A549 (cell line): ENCODE results near the gene FAM174C. TPM values are rescaled to one million over a fixed set of nuclear protein-coding genes. Genes with fewer than 3 reads are reported as not detected.

ENCODE experiments used
- ATAC-seq, 2 experiments: fragments of 200-7000 bp in 1 of 2; fragments of >200 bp in 1 of 2; cut with Nextera tagmentation in 1 of 2; cut with Tn5 transposase in 1 of 2; 3 replicates each; pipeline versions ENCODE4 v1.8.0 to v1.9.1; 2018 to 2020; ENCODE audit warnings: mild to moderate bottlenecking in 1 of 2, moderate library complexity in 1 of 2
- CTCF ChIA-PET: fragments of 300-600 bp; sonication (Branson Sonifier 250); formaldehyde crosslinking; extraction: SDS; loops from one replicate; lab custom pipeline; 2021; ENCODE audit warnings: antibody characterized with exemption, inconsistent platforms; lab: Yijun Ruan, JAX
- POLR2A ChIA-PET: fragments of 350-600 bp; formaldehyde crosslinking; extraction: SDS; loops from one replicate; lab custom pipeline; 2021; ENCODE audit warnings: antibody characterized with exemption, inconsistent platforms; lab: Yijun Ruan, JAX
- DNase-seq, 2 experiments: peaks; one replicate each; pipeline versions ENCODE4 v3.0.0 to v3.0.0-alpha.2; 2011 to 2016; ENCODE audit warnings: low read depth in 1 of 2, low spot score in 1 of 2
- FAIRE-seq: peaks from 2 replicates; lab custom pipeline; 2011; peaks lifted over from hg19 to GRCh38; lab: Jason Lieb, UNC
- H3K27ac ChIP-seq, 2 experiments: fragments of >200 bp; sonication (Bioruptor Twin); formaldehyde crosslinking; 3 replicates each; pipeline ENCODE4 v1.5.1; 2016 to 2017
- H3K4me1 ChIP-seq: fragments of >200 bp; sonication (Bioruptor Twin); formaldehyde crosslinking; 3 replicates; pipeline ENCODE4 v1.6.1; 2016
- H3K4me2 ChIP-seq: fragments of >200 bp; sonication (Bioruptor Twin); formaldehyde crosslinking; 3 replicates; pipeline ENCODE4 v1.6.1; 2016
- H3K4me3 ChIP-seq: fragments of >200 bp; sonication (Bioruptor Twin); formaldehyde crosslinking; 3 replicates; pipeline ENCODE4 v1.5.1; 2016
- H3K9me3 ChIP-seq: fragments of >200 bp; sonication (Bioruptor Twin); formaldehyde crosslinking; 3 replicates; pipeline ENCODE4 v1.6.1; 2016
- BHLHE40 ChIP-seq: IDR thresholded peaks from 2 replicates; pipeline ENCODE4 v1.6.1; 2012; ENCODE audit warnings: low read depth, low read length, inconsistent platforms
- CBX2 ChIP-seq: fragments of 200-600 bp; sonication (generic); IDR thresholded peaks from 2 replicates; pipeline ENCODE4 v1.6.1; 2016; ENCODE audit warnings: low read depth, mild to moderate bottlenecking, borderline replicate concordance
- CEBPB ChIP-seq, 2 experiments: fragments of >200 bp in 1 of 2; sonication (Bioruptor Twin) in 1 of 2; formaldehyde crosslinking in 1 of 2; IDR thresholded peaks; 2 replicates each; pipeline ENCODE4 v1.6.1; 2012 to 2016
- CHD2 ChIP-seq: fragments of 150-350 bp; IDR thresholded peaks from 2 replicates; pipeline ENCODE4 v1.6.1; 2014; ENCODE audit warnings: low read length; ENCODE audit not compliant: partially characterized antibody
- EHMT2 ChIP-seq: fragments of 200-600 bp; sonication (generic); IDR thresholded peaks from 2 replicates; pipeline ENCODE4 v1.6.1; 2016; ENCODE audit warnings: antibody characterized with exemption, low read depth, mild to moderate bottlenecking, moderate library complexity
- EP300 ChIP-seq, 2 experiments: fragments of >200 bp; sonication (Bioruptor Twin); formaldehyde crosslinking; IDR thresholded peaks; 2 replicates in 1 of 2; 3 replicates in 1 of 2; pipeline ENCODE4 v1.6.1; 2016 to 2017
- FOSB ChIP-seq: fragments of 250-450 bp; sonication (Bioruptor Pico); IDR thresholded peaks from 2 replicates; pipeline ENCODE4 v1.5.0; 2020; ENCODE audit warnings: mild to moderate bottlenecking, moderate library complexity
- FOXS1 ChIP-seq: fragments of 250-450 bp; sonication (Bioruptor Pico); IDR thresholded peaks from 2 replicates; pipeline ENCODE4 v1.5.0; 2020; ENCODE audit warnings: mild to moderate bottlenecking, moderate library complexity
- HEYL ChIP-seq: fragments of 250-450 bp; sonication (Bioruptor Pico); IDR thresholded peaks from 2 replicates; pipeline ENCODE4 v1.8.0; 2021; ENCODE audit warnings: mild to moderate bottlenecking, moderate library complexity
- HOXB5 ChIP-seq: fragments of 250-450 bp; sonication (Bioruptor Pico); IDR thresholded peaks from 2 replicates; pipeline ENCODE4 v1.5.0; 2020; ENCODE audit warnings: mild to moderate bottlenecking, moderate library complexity
- JUN ChIP-seq, 2 experiments: fragments of >200 bp; sonication (Bioruptor Twin); formaldehyde crosslinking; IDR thresholded peaks; 2 replicates in 1 of 2; 3 replicates in 1 of 2; pipeline ENCODE4 v1.6.1; 2016 to 2017
- KDM1A ChIP-seq: fragments of 200-600 bp; sonication (generic); IDR thresholded peaks from 2 replicates; pipeline ENCODE4 v1.6.1; 2016; ENCODE audit warnings: low read depth, mild to moderate bottlenecking
- KDM5A ChIP-seq: fragments of 200-600 bp; sonication (generic); IDR thresholded peaks from 2 replicates; pipeline ENCODE4 v1.6.1; 2016; ENCODE audit warnings: antibody characterized with exemption, mild to moderate bottlenecking
- MAX ChIP-seq: IDR thresholded peaks from 2 replicates; pipeline ENCODE4 v1.6.1; 2012
- MAZ ChIP-seq: fragments of 150-350 bp; IDR thresholded peaks from 2 replicates; pipeline ENCODE4 v1.6.1; 2014; ENCODE audit warnings: antibody characterized with exemption, low read depth, low read length, borderline replicate concordance
- MYC ChIP-seq: IDR thresholded peaks from 2 replicates; pipeline ENCODE4 v1.6.1; 2012; ENCODE audit warnings: mild to moderate bottlenecking, inconsistent platforms, low read length, improper control_type of control experiment, borderline replicate concordance
- NFE2L2 ChIP-seq: fragments of 150-350 bp; conservative IDR thresholded peaks from 2 replicates; pipeline ENCODE4 v1.6.1; 2014; ENCODE audit warnings: low read length
- NPAS2 ChIP-seq: fragments of 250-450 bp; sonication (Bioruptor Pico); IDR thresholded peaks from 2 replicates; pipeline ENCODE4 v1.8.0; 2022; ENCODE audit warnings: mild to moderate bottlenecking, moderate library complexity, borderline replicate concordance
- NR3C1 ChIP-seq: fragments of >200 bp; sonication (Bioruptor Twin); formaldehyde crosslinking; IDR thresholded peaks from 3 replicates; pipeline ENCODE4 v1.6.1; 2017
- PBX3 ChIP-seq: IDR thresholded peaks from 2 replicates; pipeline ENCODE4 v1.6.1; 2012
- PHF8 ChIP-seq: fragments of 200-600 bp; sonication (generic); IDR thresholded peaks from 2 replicates; pipeline ENCODE4 v1.6.1; 2016; ENCODE audit warnings: low read depth, mild to moderate bottlenecking, antibody characterized with exemption, moderate library complexity, borderline replicate concordance
- POLR2A ChIP-seq: IDR thresholded peaks from 2 replicates; pipeline ENCODE4 v1.6.1; 2012; ENCODE audit warnings: mild to moderate bottlenecking, low read length
- POLR2AphosphoS2 ChIP-seq: conservative IDR thresholded peaks from 2 replicates; pipeline ENCODE4 v1.6.1; 2012; ENCODE audit warnings: low read length, improper control_type of control experiment, inconsistent platforms
- RARB ChIP-seq: fragments of 250-450 bp; sonication (Bioruptor Pico); IDR thresholded peaks from 2 replicates; pipeline ENCODE4 v1.8.0; 2021; ENCODE audit warnings: mild to moderate bottlenecking, moderate library complexity
- RFX5 ChIP-seq: fragments of 450-650 bp; IDR thresholded peaks from 2 replicates; pipeline ENCODE4 v1.7.1; 2014; ENCODE audit warnings: antibody characterized with exemption, mild to moderate bottlenecking, moderate library complexity
- SMC3 ChIP-seq: fragments of >200 bp; sonication (Bioruptor Twin); formaldehyde crosslinking; IDR thresholded peaks from 3 replicates; pipeline ENCODE4 v1.6.1; 2018; ENCODE audit warnings: inconsistent platforms
- ZFP36 ChIP-seq: fragments of 450-650 bp; IDR thresholded peaks from 2 replicates; pipeline ENCODE4 v1.6.1; 2014; ENCODE audit warnings: borderline replicate concordance; ENCODE audit not compliant: partially characterized antibody
- WGBS: methylation state at CpG from one replicate; pipeline ENCODE4 v1.1.6; 2017; ENCODE audit errors: missing lambda C conversion rate; 5-methylcytosine and 5-hydroxymethylcytosine counted together
- polyA plus RNA-seq, 4 experiments: library from polyadenylated mRNA; depleted of rRNA in 3 of 4; stranded (reverse); fragments of >200 nt; fragmentation: RNase III in 1 of 4; extraction: RNeasy Plus Mini Kit Qiagen cat#74134 plus additional on column Dnase treatment in 1 of 4; gene quantifications; 2 replicates in 3 of 4; 3 replicates in 1 of 4; pipeline ENCODE4 v1.2.3, GENCODE V29; 2011 to 2017
- TF ChIP-seq, protein P1 (sequence below): fragments of >200 bp; sonication (Bioruptor Twin); formaldehyde crosslinking; IDR thresholded peaks from 3 replicates; pipeline ENCODE4 v1.6.1; 2016
- TF ChIP-seq, protein P2 (sequence below): fragments of >200 bp; sonication (Bioruptor Twin); formaldehyde crosslinking; IDR thresholded peaks from 2 replicates; pipeline ENCODE4 v1.6.1; 2016
- TF ChIP-seq, protein P3 (sequence below): fragments of 450-650 bp; IDR thresholded peaks from 2 replicates; pipeline ENCODE4 v1.6.1; 2014; ENCODE audit warnings: antibody characterized with exemption
- TF ChIP-seq, protein P4 (sequence below): fragments of 250-450 bp; sonication (Bioruptor Pico); IDR thresholded peaks from 2 replicates; pipeline ENCODE4 v1.5.0; 2020; ENCODE audit warnings: low read depth, mild to moderate bottlenecking, moderate library complexity

The FAM174C gene
- polyA plus RNA-seq, 2 of the 4 experiments (the other 2 are of a cell fraction), result 24.8 to 37.1 TPM

DNA sequence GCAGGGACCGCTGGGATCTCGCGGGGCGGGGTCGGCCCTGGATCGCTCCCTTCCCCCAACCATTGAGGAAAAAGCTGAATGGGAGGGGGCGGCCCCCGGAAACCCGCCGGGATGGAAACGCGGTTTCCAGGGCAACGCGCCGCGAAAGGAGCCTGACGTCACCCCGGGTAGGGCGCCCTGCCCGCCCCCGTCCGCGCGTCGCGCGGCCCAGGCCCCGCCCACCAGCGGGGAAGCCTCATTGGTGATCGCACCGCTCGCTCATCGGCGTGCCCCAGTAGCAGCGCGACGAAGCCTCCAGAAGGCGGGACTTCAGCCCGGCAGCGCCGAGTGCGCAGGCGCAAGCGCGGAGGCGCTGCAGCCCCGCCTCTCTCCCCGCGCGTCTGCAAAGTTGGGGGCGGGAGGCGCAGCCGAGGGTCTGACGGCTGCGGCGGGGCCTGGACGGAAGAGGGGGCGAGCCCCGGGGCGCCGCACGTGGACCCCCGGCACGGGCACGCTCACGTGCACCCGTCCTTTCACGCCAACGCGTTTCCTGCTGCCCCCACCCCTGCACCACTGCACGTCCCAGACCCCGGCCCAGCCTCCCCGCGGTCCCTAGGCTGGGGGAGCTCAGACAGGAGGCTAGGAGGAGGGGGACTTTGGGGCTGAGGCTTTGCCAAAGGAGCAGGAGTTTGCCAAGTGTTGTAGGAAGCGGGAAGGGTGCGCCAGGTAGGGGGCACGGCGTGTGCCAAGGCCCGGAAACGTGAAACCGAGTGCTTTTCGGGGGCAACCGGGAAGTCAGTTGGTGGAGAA, 14.4 kb upstream of the FAM174C start:
- peak; percentile 69 to 95 for DNase-seq
- Histone ChIP-seq H3K4me2 (peak overlapping the region; percentile 100), H3K27ac (peak overlapping the region; percentile 98 to 100), H3K4me3 (peak overlapping the region; percentile 73), H3K4me1 (peaks cover 76% of the 10 kb centered on the region)
- peak; percentile 32 to 67 for ATAC-seq
- WGBS, result 2% methylated on average over 28 of the region's 83 CpGs
- TF ChIP-seq POLR2AphosphoS2 (peak; percentile 2; the same call in 1 of the 2 replicates), FOSB (CRISPR knock-in tag) (peak; percentile 82), SMC3 (no peak), HOXB5 (CRISPR knock-in tag) (no peak), JUN (IDR thresholded peaks at IDR 0.05) (no peak; a peak in 2 of 5 replicates), CHD2 (no peak), POLR2A (peak; percentile 15; the same call in 1 of the 2 replicates), MAX (peak; percentile 25; the same call in 1 of the 2 replicates), HEYL (CRISPR knock-in tag) (no peak), CEBPB (IDR thresholded peaks at IDR 0.05) (no peak), PHF8 (no peak), FOXS1 (CRISPR knock-in tag) (no peak), NPAS2 (CRISPR knock-in tag) (no peak), RFX5 (no peak), KDM1A (no peak), EP300 (IDR thresholded peaks at IDR 0.05) (no peak; a peak in 1 of 5 replicates), NFE2L2 (no peak), ZFP36 (no peak), NR3C1 (no peak), MYC (peak; percentile 66; the same call in 1 of the 2 replicates), PBX3 (peak; percentile 95), RARB (CRISPR knock-in tag) (no peak), MAZ (no peak), BHLHE40 (peak; percentile 55; the same call in 1 of the 2 replicates), EHMT2 (no peak), CBX2 (no peak), KDM5A (no peak)
- TF ChIP-seq, protein P1, sequence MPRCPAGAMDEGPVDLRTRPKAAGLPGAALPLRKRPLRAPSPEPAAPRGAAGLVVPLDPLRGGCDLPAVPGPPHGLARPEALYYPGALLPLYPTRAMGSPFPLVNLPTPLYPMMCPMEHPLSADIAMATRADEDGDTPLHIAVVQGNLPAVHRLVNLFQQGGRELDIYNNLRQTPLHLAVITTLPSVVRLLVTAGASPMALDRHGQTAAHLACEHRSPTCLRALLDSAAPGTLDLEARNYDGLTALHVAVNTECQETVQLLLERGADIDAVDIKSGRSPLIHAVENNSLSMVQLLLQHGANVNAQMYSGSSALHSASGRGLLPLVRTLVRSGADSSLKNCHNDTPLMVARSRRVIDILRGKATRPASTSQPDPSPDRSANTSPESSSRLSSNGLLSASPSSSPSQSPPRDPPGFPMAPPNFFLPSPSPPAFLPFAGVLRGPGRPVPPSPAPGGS, result no peak
- TF ChIP-seq, protein P2, sequence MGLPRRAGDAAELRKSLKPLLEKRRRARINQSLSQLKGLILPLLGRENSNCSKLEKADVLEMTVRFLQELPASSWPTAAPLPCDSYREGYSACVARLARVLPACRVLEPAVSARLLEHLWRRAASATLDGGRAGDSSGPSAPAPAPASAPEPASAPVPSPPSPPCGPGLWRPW, result no peak
- TF ChIP-seq, protein P3, sequence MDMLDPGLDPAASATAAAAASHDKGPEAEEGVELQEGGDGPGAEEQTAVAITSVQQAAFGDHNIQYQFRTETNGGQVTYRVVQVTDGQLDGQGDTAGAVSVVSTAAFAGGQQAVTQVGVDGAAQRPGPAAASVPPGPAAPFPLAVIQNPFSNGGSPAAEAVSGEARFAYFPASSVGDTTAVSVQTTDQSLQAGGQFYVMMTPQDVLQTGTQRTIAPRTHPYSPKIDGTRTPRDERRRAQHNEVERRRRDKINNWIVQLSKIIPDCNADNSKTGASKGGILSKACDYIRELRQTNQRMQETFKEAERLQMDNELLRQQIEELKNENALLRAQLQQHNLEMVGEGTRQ, result no peak
- TF ChIP-seq, protein P4, sequence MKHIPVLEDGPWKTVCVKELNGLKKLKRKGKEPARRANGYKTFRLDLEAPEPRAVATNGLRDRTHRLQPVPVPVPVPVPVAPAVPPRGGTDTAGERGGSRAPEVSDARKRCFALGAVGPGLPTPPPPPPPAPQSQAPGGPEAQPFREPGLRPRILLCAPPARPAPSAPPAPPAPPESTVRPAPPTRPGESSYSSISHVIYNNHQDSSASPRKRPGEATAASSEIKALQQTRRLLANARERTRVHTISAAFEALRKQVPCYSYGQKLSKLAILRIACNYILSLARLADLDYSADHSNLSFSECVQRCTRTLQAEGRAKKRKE (CRISPR knock-in tag), result no peak
- TF ChIP-seq, all 56 proteins: peak for 7
- CTCF ChIA-PET, result interaction anchor here (0.6 to 18.7 kb wide), 3 partner anchors 9 to 68 kb away, joined by 3 to 500 read pairs (median 6); partner anchors contain the start of gene ATP5F1D
- FAIRE-seq, result no peak
- POLR2A ChIA-PET, result interaction anchor here (0.8 to 2.0 kb wide), 3 partner anchors 8 to 17 kb away, joined by 3 to 14 read pairs (median 10); partner anchors contain the start of gene CIRBP
- H3K9me3 ChIP-seq, result no peaks in the 10 kb centered on the region
